WI38 (cell line): ENCODE measurements around the gene ZMAT2.

ENCODE experiments used
- H3K4me3 ChIP-seq: 2 replicates; pipeline ENCODE4 v1.5.1; 2011; ENCODE audit warnings: low read depth, mild to moderate bottlenecking, control low read depth, low read length
- CTCF ChIP-seq: IDR thresholded peaks from 2 replicates; pipeline ENCODE4 v1.5.1; 2012; ENCODE audit warnings: low read depth, mild to moderate bottlenecking, control low read depth, low read length

ZMAT2 gene

GRCh38 chr5:140737486-140737885 lies 37.2 kb downstream of the ZMAT2 start:
- no peak overlapping the region for H3K4me3 ChIP-seq
- no peak for TF ChIP-seq CTCF

- no peak for TF ChIP-seq CTCF
- H3K4me3 ChIP-seq = no peak overlapping the region
Measured at GRCh38 chr5:140741967-140742366, 41.7 kb downstream of the ZMAT2 start.

GRCh38 chr5:140753561-140753960 lies 53.3 kb downstream of the ZMAT2 start:
- no peak overlapping the region for H3K4me3 ChIP-seq
- no peak for TF ChIP-seq CTCF
